Measurements from ENCODE around the gene CEMIP. TPM values are rescaled to one million over a fixed set of nuclear protein-coding genes. Genes with fewer than 3 reads are reported as not detected.
A peak's percentile ranks its signal among the peaks of the same experiment; 100 is the strongest.

Gene CEMIP
- total and polyA plus RNA-seq, 2 experiments from 2014 or later = 0.27 to 2.1 TPM

DNA sequence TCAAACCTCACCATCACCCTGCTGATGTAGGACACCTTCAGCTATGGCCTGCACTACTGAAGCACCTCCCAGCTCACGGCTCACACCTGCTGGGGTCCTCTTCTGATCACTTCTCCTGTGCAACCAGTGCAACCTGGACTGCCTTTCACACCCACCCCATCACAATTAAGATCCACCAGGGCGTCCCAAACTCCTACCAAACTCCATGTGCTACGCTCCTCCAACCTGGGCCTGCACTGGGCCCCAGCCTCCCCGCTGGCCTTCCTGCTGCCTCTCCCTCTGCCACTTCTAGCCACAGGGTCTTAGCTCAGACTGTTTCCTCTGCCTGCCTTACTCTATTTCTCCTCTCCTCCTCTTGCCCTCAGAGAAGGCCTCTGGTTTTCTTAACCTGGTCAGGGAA, 197.7 kb downstream of the CEMIP start:
- Histone ChIP-seq H3F3A (replicated peaks; ENCODE audit: low read depth) (no peaks in the 10 kb centered on the region), H3K27ac (ENCODE audit: low read depth) (no peak overlapping the region), H3K4me1 (ENCODE audit: insufficient read depth) (peaks cover 4% of the 10 kb centered on the region; the same call in 1 of the 2 replicates), H3K4me3 (no peak overlapping the region), H3K9me2 (ENCODE audit: insufficient read depth) (no peaks in the 10 kb centered on the region), H4K20me1 (replicated peaks; ENCODE audit: insufficient read depth) (peaks cover 15% of the 10 kb centered on the region; the same call in 1 of the 2 replicates), H3K4me2 (no peak overlapping the region), H2AFZ (no peak overlapping the region), H3K36me3 (ENCODE audit: insufficient read depth) (peaks cover 12% of the 10 kb centered on the region), H3K27me3 (ENCODE audit: insufficient read depth) (no peaks in the 10 kb centered on the region), H3K79me2 (replicated peaks; ENCODE audit: insufficient read depth) (peaks cover 57% of the 10 kb centered on the region)
- H3K9me3 Mint-ChIP-seq = no peaks in the 10 kb centered on the region
- peaks cover 39% of the 10 kb centered on the region for H3K36me3 Mint-ChIP-seq (ENCODE audit: low read depth)
- TF ChIP-seq NANOG (IDR thresholded peaks at IDR 0.05; ENCODE audit: borderline replicate concordance) (no peak), JUNB (IDR thresholded peaks at IDR 0.05; ENCODE audit: unreplicated experiment) (no peak), POLR2AphosphoS5 (IDR thresholded peaks at IDR 0.05; ENCODE audit: low read depth) (no peak), ZNF114 (CRISPR knock-in tag; IDR thresholded peaks at IDR 0.05) (no peak)
- TF ChIP-seq, protein P1, sequence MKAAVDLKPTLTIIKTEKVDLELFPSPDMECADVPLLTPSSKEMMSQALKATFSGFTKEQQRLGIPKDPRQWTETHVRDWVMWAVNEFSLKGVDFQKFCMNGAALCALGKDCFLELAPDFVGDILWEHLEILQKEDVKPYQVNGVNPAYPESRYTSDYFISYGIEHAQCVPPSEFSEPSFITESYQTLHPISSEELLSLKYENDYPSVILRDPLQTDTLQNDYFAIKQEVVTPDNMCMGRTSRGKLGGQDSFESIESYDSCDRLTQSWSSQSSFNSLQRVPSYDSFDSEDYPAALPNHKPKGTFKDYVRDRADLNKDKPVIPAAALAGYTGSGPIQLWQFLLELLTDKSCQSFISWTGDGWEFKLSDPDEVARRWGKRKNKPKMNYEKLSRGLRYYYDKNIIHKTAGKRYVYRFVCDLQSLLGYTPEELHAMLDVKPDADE (IDR thresholded peaks at IDR 0.05) = no peak
- peaks cover 11% of the 10 kb centered on the region for H3K27me3 Mint-ChIP-seq (ENCODE audit: insufficient read depth, low read depth, poor library complexity)
- H3K4me3 Mint-ChIP-seq = no peak overlapping the region; the same call in 2 of the 3 replicates
- ATAC-seq (no peak), DNase-seq (ENCODE audit: low spot score) (no peak)
- H3K4me1 Mint-ChIP-seq = peaks cover 35% of the 10 kb centered on the region
- 0 out of 2 replicates have a peak overlapping the region, but pooled peaks have one; percentile 8 for H3K27ac Mint-ChIP-seq

DNA sequence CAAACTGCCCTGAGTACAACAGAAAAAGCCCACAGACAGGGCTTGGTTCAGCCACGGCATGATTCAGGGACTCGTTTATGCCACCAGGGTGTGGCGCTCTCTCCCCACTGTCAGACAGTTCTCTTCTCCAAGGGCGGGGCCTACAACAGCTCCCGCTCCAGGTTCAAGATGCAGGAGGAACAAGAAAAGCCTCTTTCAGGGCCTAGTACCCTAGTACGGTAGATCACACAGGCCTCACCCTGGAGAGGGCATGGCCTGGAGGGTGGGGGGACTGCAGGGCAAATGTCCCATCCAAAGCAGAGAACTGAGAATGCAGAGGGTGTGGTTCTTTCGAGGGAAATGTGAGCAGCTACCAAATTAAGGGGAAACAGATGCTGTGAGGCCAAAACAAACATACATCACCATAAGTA, 198.5 kb downstream of the CEMIP start:
- Mint-ChIP-seq H3K36me3 (ENCODE audit: low read depth) (peaks cover 41% of the 10 kb centered on the region), H3K4me1 (peaks cover 29% of the 10 kb centered on the region), H3K27me3 (ENCODE audit: insufficient read depth, low read depth, poor library complexity) (peaks cover 7% of the 10 kb centered on the region), H3K4me3 (no peak overlapping the region), H3K9me3 (no peaks in the 10 kb centered on the region), H3K27ac (peak overlapping the region; percentile 57; the same call in 1 of the 2 replicates)
- Histone ChIP-seq H3K9me2 (ENCODE audit: insufficient read depth) (no peaks in the 10 kb centered on the region), H2AFZ (no peak overlapping the region), H3K4me3 (no peak overlapping the region), H3K79me2 (replicated peaks; ENCODE audit: insufficient read depth) (peaks cover 57% of the 10 kb centered on the region), H3K36me3 (ENCODE audit: insufficient read depth) (peaks cover 12% of the 10 kb centered on the region), H3K27me3 (ENCODE audit: insufficient read depth) (no peaks in the 10 kb centered on the region), H3K27ac (ENCODE audit: low read depth) (no peak overlapping the region), H4K20me1 (replicated peaks; ENCODE audit: insufficient read depth) (peaks cover 15% of the 10 kb centered on the region; the same call in 1 of the 2 replicates), H3K4me2 (no peak overlapping the region), H3F3A (replicated peaks; ENCODE audit: low read depth) (no peaks in the 10 kb centered on the region), H3K4me1 (ENCODE audit: insufficient read depth) (peaks cover 4% of the 10 kb centered on the region; the same call in 1 of the 2 replicates)
- TF ChIP-seq CTCF (conservative IDR thresholded peaks at IDR 0.05; ENCODE audit: low read depth in 2 of 2) (peak; percentile 77 to 92), JUNB (IDR thresholded peaks at IDR 0.05; ENCODE audit: unreplicated experiment) (no peak), ZNF114 (CRISPR knock-in tag; IDR thresholded peaks at IDR 0.05) (no peak), POLR2AphosphoS5 (IDR thresholded peaks at IDR 0.05; ENCODE audit: low read depth) (peak; percentile 14; the same call in 1 of the 2 replicates)
- ATAC-seq (peak; percentile 95), DNase-seq (ENCODE audit: low spot score) (peak; percentile 90)
